Keratinocyte (primary cell): ENCODE results near the gene KDF1. TPM values are rescaled to one million over a fixed set of nuclear protein-coding genes. Genes with fewer than 3 reads are reported as not detected.

ENCODE experiments used
- DNase-seq: peaks from one replicate; pipeline ENCODE4 v3.0.0-alpha.2; 2011; ENCODE audit warnings: low read depth, missing footprints, low spot score
- FAIRE-seq: peaks from 2 replicates; lab custom pipeline; 2011; peaks lifted over from hg19 to GRCh38; lab: Jason Lieb, UNC
- H2AFZ ChIP-seq: 2 replicates; pipeline ENCODE4 v1.6.0; 2012; ENCODE audit warnings: low read length, control low read depth, inconsistent platforms; ENCODE audit not compliant: control insufficient read depth
- H3K27ac ChIP-seq: 2 replicates; pipeline ENCODE4 v1.5.1; 2011; ENCODE audit warnings: low read length; ENCODE audit not compliant: control insufficient read depth, insufficient read depth
- H3K27me3 ChIP-seq: 3 replicates; pipeline ENCODE4 v1.6.0; 2011; ENCODE audit warnings: low read length; ENCODE audit not compliant: control insufficient read depth, insufficient read depth; ENCODE audit errors: extremely low read depth
- H3K36me3 ChIP-seq, 2 experiments: 2 replicates in 1 of 2; 3 replicates in 1 of 2; pipeline ENCODE4 v1.5.1; 2011; ENCODE audit warnings: low read length in 2 of 2, mild to moderate bottlenecking in 1 of 2; ENCODE audit not compliant: control insufficient read depth in 2 of 2, insufficient read depth in 2 of 2; ENCODE audit errors: extremely low read depth in 1 of 2
- H3K4me1 ChIP-seq: 3 replicates; pipeline ENCODE4 v1.5.1; 2011; ENCODE audit warnings: low read length; ENCODE audit not compliant: control insufficient read depth, insufficient read depth; ENCODE audit errors: extremely low read depth
- H3K4me2 ChIP-seq: 3 replicates; pipeline ENCODE4 v1.6.0; 2011; ENCODE audit warnings: low read depth, low read length; ENCODE audit not compliant: control insufficient read depth, insufficient read depth; ENCODE audit errors: extremely low read depth
- H3K4me3 ChIP-seq, 3 experiments: fragments of 200-600 bp in 1 of 3; sonication (generic) in 1 of 3; 2 replicates in 2 of 3; 3 replicates in 1 of 3; pipeline ENCODE4 v1.5.1; 2011 to 2016; ENCODE audit warnings: low read length in 3 of 3, mild to moderate bottlenecking in 3 of 3, control low read depth in 2 of 3, inconsistent platforms in 1 of 3, low read depth in 1 of 3, mixed read lengths in 1 of 3, mixed run types in 1 of 3, moderate library complexity in 1 of 3; ENCODE audit not compliant: control insufficient read depth in 2 of 3, insufficient read depth in 2 of 3; ENCODE audit errors: extremely low read depth in 1 of 3
- H3K79me2 ChIP-seq: 2 replicates; pipeline ENCODE4 v1.6.0; 2012; ENCODE audit warnings: low read length; ENCODE audit not compliant: control insufficient read depth, insufficient read depth
- H3K9ac ChIP-seq: 3 replicates; pipeline ENCODE4 v1.6.0; 2011; ENCODE audit warnings: low read length; ENCODE audit not compliant: control insufficient read depth, insufficient read depth; ENCODE audit errors: extremely low read depth
- H3K9me1 ChIP-seq: 3 replicates; pipeline ENCODE4 v1.6.0; 2011; ENCODE audit warnings: low read length; ENCODE audit not compliant: control insufficient read depth, insufficient read depth; ENCODE audit errors: extremely low read depth
- H3K9me3 ChIP-seq: 2 replicates; pipeline ENCODE4 v1.5.1; 2012; ENCODE audit warnings: low read depth, low read length; ENCODE audit not compliant: control insufficient read depth
- H4K20me1 ChIP-seq: 3 replicates; pipeline ENCODE4 v1.6.0; 2011; ENCODE audit warnings: low read length; ENCODE audit not compliant: control insufficient read depth, insufficient read depth; ENCODE audit errors: extremely low read depth
- EZH2 ChIP-seq: IDR thresholded peaks from one replicate; pipeline ENCODE4 v1.6.1; 2012; ENCODE audit warnings: inconsistent platforms, mild to moderate bottlenecking, low read length, moderate library complexity
- dilution Hi-C: fragments of 300-500 bp; cut with MboI; formaldehyde crosslinking; loops from one replicate; pipeline ENCODE4 v1.7.0; 2020; ENCODE audit warnings: low sequenced_read_pairs; ENCODE audit not compliant: extremely low pct_ligation_motif_present
- polyA plus RNA-seq, 5 experiments: library from polyadenylated mRNA; depleted of rRNA in 3 of 5; stranded (reverse) in 3 of 5; stranded (forward) in 1 of 5; unstranded in 1 of 5; fragments of >200 nt; gene quantifications; 1 replicate in 1 of 5; 2 replicates in 3 of 5; 3 replicates in 1 of 5; pipeline versions ENCODE4 v1.2.1 to v1.2.3, GENCODE V29; 2011 to 2012; ENCODE audit warnings: missing spikeins in 2 of 5, low read depth in 1 of 5, low replicate concordance in 1 of 5
- TF ChIP-seq, protein P1 (sequence below), 3 experiments: IDR thresholded peaks in 1 of 3; conservative IDR thresholded peaks in 1 of 3; optimal IDR thresholded peaks in 1 of 3; 2 replicates in 2 of 3; 3 replicates in 1 of 3; pipeline versions ENCODE3 to v1.5.1; 2011; ENCODE audit warnings: low read length in 3 of 3, mild to moderate bottlenecking in 3 of 3, moderate library complexity in 2 of 3, control low read depth in 1 of 3, inconsistent platforms in 1 of 3; ENCODE audit not compliant: insufficient read depth in 2 of 3; ENCODE audit errors: extremely low read depth in 1 of 3

The KDF1 gene
- polyA plus RNA-seq, 1 donor (not counting 4 experiments of a cell fraction or from before 2014, with no cell fraction given): 13.8 TPM

DNA sequence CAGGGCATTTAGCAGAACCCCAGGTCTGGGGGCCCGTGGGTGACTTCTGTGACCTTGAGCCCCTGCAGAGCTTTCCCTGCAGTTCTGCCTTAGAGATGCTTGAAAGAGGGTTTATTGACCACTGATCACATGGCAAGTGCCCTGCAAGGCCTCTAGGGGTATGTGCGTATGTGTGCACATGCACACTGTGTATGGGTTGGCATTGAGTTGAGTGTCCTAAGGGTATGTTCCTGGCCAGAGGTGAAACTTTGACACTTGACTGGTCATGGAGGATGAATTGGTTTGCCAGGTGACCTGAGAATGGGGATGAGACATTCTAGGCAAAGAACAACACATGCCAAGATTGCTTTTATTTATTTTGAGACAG lies 21.6 kb downstream of the KDF1 start:
- no peak overlapping the region for H2AFZ ChIP-seq

DNA sequence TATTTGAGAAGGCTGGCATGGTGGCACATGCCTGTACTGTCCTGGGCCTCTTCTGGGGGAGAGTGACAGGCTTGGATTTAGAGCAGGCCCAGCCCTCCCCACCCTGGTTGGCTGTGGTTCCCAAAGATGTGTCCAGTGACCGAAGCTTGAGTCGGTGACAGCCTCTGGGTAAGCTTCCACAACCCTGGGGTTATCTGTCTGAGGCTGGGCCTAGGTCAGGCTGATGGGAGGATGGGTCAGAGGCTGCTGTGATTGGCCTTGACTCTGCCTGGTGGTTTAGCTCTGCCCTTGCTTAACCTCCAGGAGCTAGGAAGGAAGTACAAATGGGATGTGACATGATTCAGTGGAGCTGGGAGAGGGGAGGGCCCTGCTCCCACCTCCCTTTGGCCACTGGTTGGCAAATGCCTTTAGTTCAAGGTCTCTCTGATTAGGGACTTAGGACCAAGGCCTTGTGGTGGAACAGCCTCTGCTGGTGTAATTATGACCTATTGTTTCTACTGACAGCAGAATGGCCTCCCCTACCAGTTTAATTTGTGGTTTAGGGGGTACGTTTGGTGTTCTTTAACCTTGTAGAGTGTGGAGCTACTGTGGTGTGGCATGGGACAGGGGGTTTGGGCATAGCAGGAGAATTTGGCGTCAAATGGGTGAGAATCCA lies 22.1 kb downstream of the KDF1 start:
- H3K4me2 ChIP-seq: no peak overlapping the region
- H3K4me3 ChIP-seq: no peak overlapping the region
- H3K79me2 ChIP-seq: peaks cover 36% of the 10 kb centered on the region
- H3K36me3 ChIP-seq: peaks cover 25 to 36% of the 10 kb centered on the region in 2 experiments
- no peak overlapping the region for H2AFZ ChIP-seq
- no peaks in the 10 kb centered on the region for H3K9me3 ChIP-seq
- no peaks in the 10 kb centered on the region for H3K9me1 ChIP-seq
- DNase-seq: no peak
- H4K20me1 ChIP-seq: no peaks in the 10 kb centered on the region
- dilution Hi-C loops: no loop called here
- no peak for TF ChIP-seq EZH2
- TF ChIP-seq, protein P1, sequence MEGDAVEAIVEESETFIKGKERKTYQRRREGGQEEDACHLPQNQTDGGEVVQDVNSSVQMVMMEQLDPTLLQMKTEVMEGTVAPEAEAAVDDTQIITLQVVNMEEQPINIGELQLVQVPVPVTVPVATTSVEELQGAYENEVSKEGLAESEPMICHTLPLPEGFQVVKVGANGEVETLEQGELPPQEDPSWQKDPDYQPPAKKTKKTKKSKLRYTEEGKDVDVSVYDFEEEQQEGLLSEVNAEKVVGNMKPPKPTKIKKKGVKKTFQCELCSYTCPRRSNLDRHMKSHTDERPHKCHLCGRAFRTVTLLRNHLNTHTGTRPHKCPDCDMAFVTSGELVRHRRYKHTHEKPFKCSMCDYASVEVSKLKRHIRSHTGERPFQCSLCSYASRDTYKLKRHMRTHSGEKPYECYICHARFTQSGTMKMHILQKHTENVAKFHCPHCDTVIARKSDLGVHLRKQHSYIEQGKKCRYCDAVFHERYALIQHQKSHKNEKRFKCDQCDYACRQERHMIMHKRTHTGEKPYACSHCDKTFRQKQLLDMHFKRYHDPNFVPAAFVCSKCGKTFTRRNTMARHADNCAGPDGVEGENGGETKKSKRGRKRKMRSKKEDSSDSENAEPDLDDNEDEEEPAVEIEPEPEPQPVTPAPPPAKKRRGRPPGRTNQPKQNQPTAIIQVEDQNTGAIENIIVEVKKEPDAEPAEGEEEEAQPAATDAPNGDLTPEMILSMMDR (optimal IDR thresholded peaks at IDR 0.05 in 1 of 3, IDR thresholded peaks at IDR 0.05 in 1 of 3, conservative IDR thresholded peaks at IDR 0.05 in 1 of 3; ENCODE audit: extremely low read depth in 1 of 3, insufficient read depth in 2 of 3, low read length in 3 of 3): no peak
- FAIRE-seq: no peak
- H3K4me1 ChIP-seq: no peaks in the 10 kb centered on the region
- H3K27ac ChIP-seq: no peak overlapping the region
- H3K27me3 ChIP-seq: no peaks in the 10 kb centered on the region
- no peak overlapping the region for H3K9ac ChIP-seq

More for the DNA sequence above, 21.6 kb downstream of the KDF1 start:
- Histone ChIP-seq H3K4me2 (no peak overlapping the region), H3K36me3 (peaks cover 27 to 41% of the 10 kb centered on the region in 2 experiments), H3K9ac (no peak overlapping the region), H3K4me1 (no peaks in the 10 kb centered on the region), H3K27me3 (no peaks in the 10 kb centered on the region), H3K79me2 (peaks cover 36% of the 10 kb centered on the region), H3K9me3 (no peaks in the 10 kb centered on the region), H3K4me3 (no peak overlapping the region), H3K9me1 (no peaks in the 10 kb centered on the region), H4K20me1 (no peaks in the 10 kb centered on the region), H3K27ac (no peak overlapping the region)
- FAIRE-seq: no peak
- TF ChIP-seq EZH2: no peak
- TF ChIP-seq, protein P1 (optimal IDR thresholded peaks at IDR 0.05 in 1 of 3, IDR thresholded peaks at IDR 0.05 in 1 of 3, conservative IDR thresholded peaks at IDR 0.05 in 1 of 3; ENCODE audit: extremely low read depth in 1 of 3, insufficient read depth in 2 of 3, low read length in 3 of 3): no peak
- DNase-seq: no peak
- dilution Hi-C loops: no loop called here
